Subcutaneous adipose tissue (tissue), 4 donors: ENCODE measurements around the gene ADRA2A. TPM values are rescaled to one million over a fixed set of nuclear protein-coding genes. Genes with fewer than 3 reads are reported as not detected.

Experiments used
- total RNA-seq, 4 donors: library from RNA; depleted of rRNA; stranded (reverse); fragments of >200 nt; gene quantifications; one replicate each; pipeline ENCODE4 v1.1.0, GENCODE V29; 2016
- TF ChIP-seq, protein P1 (sequence below): fragments of 450-650 bp; IDR thresholded peaks from one replicate; pipeline ENCODE4 v1.5.1; 2016; ENCODE audit warnings: low read depth, mild to moderate bottlenecking, control low read depth, antibody characterized with exemption, moderate library complexity

Gene ADRA2A
- total RNA-seq, 4 donors from 2014 or later: 10.3 to 61.3 (median 36.6) TPM

DNA sequence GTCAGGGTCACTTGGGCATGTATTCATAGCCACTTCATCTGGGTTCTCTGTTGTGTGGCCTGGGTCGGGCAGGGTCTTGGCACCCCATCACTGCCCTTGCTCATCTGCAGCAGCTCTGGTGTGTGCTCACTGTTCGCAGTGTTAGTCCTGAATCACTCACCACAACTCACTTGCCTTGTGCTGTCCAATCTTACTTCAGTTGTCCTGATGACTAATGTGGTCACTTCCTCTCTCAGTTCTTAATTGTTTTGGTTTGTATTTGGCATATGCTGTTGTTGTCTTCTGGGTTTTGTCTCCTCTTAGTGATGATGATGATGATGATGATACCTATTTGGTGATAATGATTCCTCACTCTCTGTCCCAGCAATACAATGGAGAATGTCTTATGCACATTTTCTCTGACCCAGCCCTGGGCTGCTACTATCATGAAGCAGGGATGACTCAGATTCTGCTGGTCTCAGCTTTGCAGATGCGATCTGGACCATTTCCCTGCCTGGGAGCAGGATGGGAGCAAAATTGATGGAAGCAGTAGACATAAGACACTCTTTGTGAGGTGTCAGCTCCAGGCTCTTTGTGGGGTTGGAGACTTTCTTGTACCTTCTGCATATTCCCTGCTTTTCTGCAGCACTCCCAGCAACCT, 17.0 kb downstream of the ADRA2A start:
- TF ChIP-seq, protein P1, sequence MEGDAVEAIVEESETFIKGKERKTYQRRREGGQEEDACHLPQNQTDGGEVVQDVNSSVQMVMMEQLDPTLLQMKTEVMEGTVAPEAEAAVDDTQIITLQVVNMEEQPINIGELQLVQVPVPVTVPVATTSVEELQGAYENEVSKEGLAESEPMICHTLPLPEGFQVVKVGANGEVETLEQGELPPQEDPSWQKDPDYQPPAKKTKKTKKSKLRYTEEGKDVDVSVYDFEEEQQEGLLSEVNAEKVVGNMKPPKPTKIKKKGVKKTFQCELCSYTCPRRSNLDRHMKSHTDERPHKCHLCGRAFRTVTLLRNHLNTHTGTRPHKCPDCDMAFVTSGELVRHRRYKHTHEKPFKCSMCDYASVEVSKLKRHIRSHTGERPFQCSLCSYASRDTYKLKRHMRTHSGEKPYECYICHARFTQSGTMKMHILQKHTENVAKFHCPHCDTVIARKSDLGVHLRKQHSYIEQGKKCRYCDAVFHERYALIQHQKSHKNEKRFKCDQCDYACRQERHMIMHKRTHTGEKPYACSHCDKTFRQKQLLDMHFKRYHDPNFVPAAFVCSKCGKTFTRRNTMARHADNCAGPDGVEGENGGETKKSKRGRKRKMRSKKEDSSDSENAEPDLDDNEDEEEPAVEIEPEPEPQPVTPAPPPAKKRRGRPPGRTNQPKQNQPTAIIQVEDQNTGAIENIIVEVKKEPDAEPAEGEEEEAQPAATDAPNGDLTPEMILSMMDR: no peak

DNA sequence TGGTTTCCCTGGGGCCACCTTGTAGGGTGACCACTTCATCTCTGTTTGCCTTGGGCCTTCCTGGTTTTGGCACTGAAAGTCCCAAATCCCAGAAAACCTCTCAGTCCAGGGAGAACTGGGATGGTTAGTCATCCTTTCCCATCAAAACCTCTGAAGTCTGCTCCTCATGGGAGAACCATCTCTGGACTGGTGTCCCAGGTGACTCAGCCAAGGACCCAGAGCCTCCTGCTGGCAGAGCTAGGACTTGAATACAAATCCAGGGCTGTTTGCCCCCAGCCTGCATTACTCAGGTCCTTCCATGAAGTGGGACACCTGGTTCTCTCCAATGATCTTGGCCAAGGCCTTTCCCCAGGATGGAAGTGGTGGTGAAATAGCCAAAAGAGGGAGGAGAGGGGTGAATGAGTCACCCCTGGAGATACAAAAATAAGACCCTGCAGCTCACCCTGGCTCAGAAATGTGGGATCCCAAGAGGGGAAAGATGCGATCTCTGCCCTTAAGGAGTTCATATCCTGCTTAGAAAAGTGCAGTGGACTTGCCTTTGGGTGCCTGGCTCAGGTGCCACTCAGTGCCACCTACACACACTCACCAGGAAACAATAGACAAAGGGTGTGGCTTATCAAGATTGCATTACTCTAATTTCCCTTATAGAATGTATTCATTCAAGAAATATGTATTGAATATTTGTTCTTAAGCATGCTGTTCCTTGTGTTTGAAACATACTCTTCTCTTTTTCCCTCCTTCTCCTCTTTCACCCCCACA, 22.0 kb downstream of the ADRA2A start:
- TF ChIP-seq, protein P1: no peak

DNA sequence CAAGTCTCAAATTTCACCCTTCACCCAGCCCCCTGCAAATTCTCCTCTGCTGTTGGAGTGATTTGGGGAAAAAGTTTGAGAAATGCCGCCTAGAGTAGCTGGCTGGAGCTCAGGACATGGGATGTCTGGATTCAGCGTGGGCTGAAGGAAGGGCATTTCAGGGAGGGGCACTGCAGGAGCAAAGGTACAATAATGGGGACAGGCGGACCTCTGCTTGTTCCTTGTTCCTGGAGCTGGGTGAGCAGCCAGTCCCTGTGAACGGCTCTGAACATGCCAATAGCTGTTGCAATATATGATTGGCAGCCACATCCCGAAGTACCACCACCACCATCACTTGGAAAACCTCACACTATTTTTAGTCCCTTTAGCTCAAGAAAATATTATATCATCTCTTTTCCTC, 23.4 kb downstream of the ADRA2A start:
- TF ChIP-seq, protein P1: no peak

DNA sequence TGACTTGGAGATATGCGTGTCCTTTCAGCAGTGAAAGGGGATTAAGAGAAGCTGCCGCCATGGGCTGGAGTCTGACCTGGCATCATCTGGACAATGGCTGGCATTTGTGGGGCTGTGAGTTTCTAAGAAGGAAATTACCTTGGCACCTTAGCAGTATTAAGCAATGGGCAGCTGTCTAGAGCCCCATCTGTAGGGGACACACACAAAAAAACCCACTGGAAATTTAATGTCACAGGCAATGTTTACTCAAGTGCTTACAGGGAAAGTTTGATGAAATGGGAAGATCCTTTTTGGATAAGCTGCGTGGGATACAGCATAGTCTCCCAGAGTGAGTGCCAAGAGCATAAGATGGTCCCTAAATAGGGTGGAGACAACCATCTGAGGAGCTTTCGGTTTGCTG, 25.0 kb downstream of the ADRA2A start:
- TF ChIP-seq, protein P1: no peak

DNA sequence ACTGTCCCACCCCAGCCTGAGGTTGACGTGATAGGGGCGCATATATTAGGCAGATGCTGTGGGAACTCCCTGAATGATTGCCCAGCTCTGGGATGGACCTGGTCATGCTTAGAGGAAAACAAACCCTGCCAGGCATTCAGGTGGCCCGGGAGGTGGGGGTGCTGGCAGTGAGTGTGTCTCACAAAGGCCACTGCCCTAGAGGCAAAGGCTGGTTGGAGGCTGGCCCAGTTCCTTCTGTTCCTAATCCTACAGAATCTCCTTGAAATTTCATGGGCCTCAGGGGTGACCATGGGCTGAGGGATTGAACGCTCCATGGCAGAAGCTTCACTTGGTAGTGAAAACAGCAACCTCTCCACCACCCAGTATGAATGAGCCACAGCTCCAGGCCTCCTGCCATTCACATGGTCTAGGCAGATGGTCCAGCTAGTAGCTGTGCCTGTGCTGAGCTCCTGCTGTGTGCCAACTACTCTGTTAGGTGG, 25.6 kb downstream of the ADRA2A start:
- TF ChIP-seq, protein P1: no peak

DNA sequence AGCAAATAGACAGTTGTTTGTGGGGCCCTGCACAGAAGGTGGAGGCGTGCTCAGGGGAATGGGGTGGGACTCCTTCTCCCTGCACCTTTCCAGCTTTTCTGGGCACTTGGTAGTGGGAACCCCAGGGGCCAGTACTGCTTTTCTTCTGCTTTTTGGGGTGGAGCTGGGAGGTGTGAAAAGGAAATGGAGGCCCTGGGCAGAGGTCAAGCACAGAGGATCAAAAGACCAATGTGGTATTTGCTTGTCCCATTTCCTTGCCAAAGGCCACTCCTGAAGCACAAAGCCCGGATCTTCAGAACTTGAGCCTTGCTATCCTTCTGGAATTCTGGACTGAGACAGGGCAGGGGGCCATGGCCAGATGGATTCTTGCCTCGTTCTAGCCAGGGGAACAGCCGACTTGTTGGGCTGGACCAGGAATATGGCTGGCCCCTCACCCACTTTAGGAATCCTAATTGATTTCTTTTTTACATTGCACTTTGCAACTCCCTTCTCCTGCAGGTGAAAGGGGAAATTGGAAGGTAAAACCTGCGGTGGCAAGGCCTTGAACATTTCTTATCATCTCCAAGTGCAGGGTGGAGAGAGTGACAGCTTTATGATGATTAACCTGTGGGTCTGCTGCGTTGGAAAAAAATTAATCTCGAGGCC, 26.5 kb downstream of the ADRA2A start:
- TF ChIP-seq, protein P1: no peak

DNA sequence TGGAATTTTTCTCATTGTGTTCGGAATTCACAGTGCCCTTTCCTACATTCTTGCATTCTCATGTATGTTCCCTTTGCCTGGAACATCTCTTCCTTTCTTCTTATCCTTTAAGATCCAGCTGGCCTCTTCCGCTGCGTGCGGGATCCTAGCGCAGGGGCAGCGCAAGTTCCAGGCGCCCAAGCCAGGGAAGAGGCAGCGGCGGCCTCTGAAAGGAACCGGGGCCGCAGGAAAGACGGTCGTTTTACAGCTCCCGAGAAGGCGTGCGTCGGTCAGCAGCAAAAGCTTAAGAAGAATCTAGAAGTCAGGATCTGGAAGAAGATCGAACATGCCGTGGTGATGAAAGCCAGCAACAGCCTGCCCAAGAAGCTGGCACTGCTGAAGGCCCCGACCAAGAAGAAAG, 28.0 kb downstream of the ADRA2A start:
- TF ChIP-seq, protein P1: no peak
